HG03175 (cell line): ENCODE measurements around the gene CLIP2.
"Not testable (repeated sequence)": the region's sequence is repeated elsewhere in the genome, so short reads cannot be mapped to it uniquely, and the experiment has no call there.

Source experiments
- ATAC-seq: cut with Tn5 transposase; IDR thresholded peaks from one replicate; pipeline ENCODE4 v1.9.1; 2021; ENCODE audit warnings: mild to moderate bottlenecking, moderate library complexity; ENCODE audit not compliant: unreplicated experiment

CLIP2 gene

GRCh38 chr7:74289018-74289658 is at the start of gene CLIP2:
TSS of gene CLIP2 (plus strand) at chr7:74289407. CDS start at chr7:74317547, 28,140 bp downstream.
- peak; percentile 60 for ATAC-seq

- no peak for ATAC-seq
These were observed 48.7 kb upstream of the CLIP2 start for GRCh38 chr7:74240482-74240881.

GRCh38 chr7:74242122-74242443 is 47.1 kb upstream of the CLIP2 start:
- no peak for ATAC-seq

GRCh38 chr7:74246497-74246896 is 42.7 kb upstream of the CLIP2 start:
- ATAC-seq: no peak

- no peak for ATAC-seq
These were observed 41.1 kb upstream of the CLIP2 start for GRCh38 chr7:74248156-74248555.

GRCh38 chr7:74249058-74249457 is 40.1 kb upstream of the CLIP2 start:
- not testable (repeated sequence) for ATAC-seq

GRCh38 chr7:74252893-74253292 is 36.3 kb upstream of the CLIP2 start:
- no peak for ATAC-seq

- no peak for ATAC-seq
These were observed 35.9 kb upstream of the CLIP2 start for GRCh38 chr7:74253331-74253730.

- ATAC-seq: peak; percentile 2
These were observed 35.4 kb upstream of the CLIP2 start for GRCh38 chr7:74253835-74254128.

- peak; percentile 95 for ATAC-seq
These were observed 34.9 kb upstream of the CLIP2 start, which contains the start of gene RFC2 for GRCh38 chr7:74254129-74254857. TSS of gene RFC2 (minus strand) at chr7:74254399. CDS start at chr7:74254383, 16 bp downstream.

GRCh38 chr7:74254858-74255379 is 34.3 kb upstream of the CLIP2 start:
- ATAC-seq: no peak

GRCh38 chr7:74255461-74255860 is 33.7 kb upstream of the CLIP2 start:
- ATAC-seq: not testable (repeated sequence)

- ATAC-seq: no peak
These were observed 32.5 kb upstream of the CLIP2 start for GRCh38 chr7:74256491-74257408.

GRCh38 chr7:74258639-74259038 is 30.6 kb upstream of the CLIP2 start:
- no peak for ATAC-seq

GRCh38 chr7:74262639-74263398 is 26.4 kb upstream of the CLIP2 start:
- ATAC-seq: no peak

- ATAC-seq: no peak
These were observed 25.6 kb upstream of the CLIP2 start for GRCh38 chr7:74263399-74264120.

GRCh38 chr7:74266191-74266963 is 22.8 kb upstream of the CLIP2 start:
- no peak for ATAC-seq

GRCh38 chr7:74267756-74268565 is 21.2 kb upstream of the CLIP2 start:
- ATAC-seq: no peak
